ENCODE results near the gene VDAC1.
A peak's percentile ranks its signal among the peaks of the same experiment; 100 is the strongest.

The VDAC1 gene

DNA sequence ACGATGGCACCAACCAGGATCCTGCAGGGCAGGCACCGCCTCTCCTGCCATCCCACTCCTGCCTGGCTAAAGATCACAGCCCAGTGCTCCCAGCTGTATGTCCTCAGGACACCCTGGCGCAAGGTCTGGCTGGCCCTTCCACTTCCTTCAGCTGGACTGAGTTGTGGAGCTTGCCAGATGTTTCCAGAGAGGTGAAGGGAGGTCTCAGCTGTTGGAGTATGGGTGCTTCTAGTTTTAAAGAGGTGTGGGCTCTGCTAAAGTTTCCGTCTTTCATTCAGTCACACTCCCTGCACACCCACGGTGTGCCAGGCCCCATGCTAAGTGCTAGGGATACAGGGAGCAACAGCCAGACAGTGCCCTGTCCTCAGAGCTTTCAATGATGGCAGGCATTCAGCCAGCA is 70.5 kb downstream of the VDAC1 start:
- H3K4me3 ChIP-seq (ENCODE audit: low read length), result no peak overlapping the region
- TF ChIP-seq, protein P1, sequence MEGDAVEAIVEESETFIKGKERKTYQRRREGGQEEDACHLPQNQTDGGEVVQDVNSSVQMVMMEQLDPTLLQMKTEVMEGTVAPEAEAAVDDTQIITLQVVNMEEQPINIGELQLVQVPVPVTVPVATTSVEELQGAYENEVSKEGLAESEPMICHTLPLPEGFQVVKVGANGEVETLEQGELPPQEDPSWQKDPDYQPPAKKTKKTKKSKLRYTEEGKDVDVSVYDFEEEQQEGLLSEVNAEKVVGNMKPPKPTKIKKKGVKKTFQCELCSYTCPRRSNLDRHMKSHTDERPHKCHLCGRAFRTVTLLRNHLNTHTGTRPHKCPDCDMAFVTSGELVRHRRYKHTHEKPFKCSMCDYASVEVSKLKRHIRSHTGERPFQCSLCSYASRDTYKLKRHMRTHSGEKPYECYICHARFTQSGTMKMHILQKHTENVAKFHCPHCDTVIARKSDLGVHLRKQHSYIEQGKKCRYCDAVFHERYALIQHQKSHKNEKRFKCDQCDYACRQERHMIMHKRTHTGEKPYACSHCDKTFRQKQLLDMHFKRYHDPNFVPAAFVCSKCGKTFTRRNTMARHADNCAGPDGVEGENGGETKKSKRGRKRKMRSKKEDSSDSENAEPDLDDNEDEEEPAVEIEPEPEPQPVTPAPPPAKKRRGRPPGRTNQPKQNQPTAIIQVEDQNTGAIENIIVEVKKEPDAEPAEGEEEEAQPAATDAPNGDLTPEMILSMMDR (conservative IDR thresholded peaks at IDR 0.05; ENCODE audit: low read length), result no peak
- no peak for DNase-seq (ENCODE audit: low read depth)

DNA sequence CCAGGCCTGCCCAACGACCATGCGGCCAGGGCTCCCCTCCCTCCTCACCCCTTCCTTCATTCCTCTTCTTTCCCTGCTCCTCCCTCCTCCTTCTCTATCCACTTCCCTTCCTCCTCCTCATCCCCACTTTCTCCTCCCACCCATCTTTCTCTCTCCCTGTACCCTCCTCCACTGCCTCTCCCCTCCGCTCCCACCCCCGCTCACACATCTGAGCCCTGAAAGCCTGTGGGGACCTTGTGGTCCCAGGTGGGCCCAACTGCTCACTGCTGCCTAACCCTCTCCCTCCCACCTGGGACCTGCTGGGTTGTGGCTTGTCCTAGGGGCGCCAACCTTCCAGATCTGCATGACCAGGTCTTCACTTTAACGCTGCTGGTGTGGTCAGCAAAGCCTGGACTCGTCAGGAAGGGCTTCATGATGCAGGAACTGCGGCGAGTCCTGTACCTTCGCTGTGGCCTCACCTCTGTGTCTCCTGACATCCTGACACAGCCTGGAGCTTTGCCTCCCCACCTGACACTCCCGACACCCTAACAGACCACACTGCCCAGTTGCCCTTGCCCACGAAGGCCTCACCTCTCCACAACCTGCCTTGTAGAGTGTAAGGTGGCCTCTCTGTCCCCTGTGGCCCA is 71.0 kb downstream of the VDAC1 start:
- H3K4me3 ChIP-seq (ENCODE audit: low read length), result no peak overlapping the region
- DNase-seq (ENCODE audit: low read depth), result no peak
- TF ChIP-seq, protein P1 (conservative IDR thresholded peaks at IDR 0.05; ENCODE audit: low read length), result no peak

DNA sequence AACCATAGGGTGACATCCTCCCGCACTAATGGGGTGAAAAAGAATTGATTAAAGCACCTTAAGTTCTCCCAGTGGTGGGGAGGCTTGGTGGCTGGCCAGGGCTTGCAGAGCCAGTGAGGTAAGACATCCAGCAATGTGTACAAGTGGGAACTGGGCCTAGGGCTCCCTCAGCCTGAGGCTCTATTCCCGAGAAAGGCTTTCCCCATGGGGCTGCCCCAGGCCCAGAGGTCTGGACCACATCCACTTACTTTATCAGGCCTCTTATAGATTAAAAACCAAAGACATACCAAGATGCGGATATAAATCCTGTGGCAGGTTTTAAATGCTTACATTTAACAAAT is 71.6 kb downstream of the VDAC1 start:
- TF ChIP-seq, protein P1 (conservative IDR thresholded peaks at IDR 0.05; ENCODE audit: low read length), result no peak
- no peak overlapping the region for H3K4me3 ChIP-seq (ENCODE audit: low read length)
- no peak for DNase-seq (ENCODE audit: low read depth)

DNA sequence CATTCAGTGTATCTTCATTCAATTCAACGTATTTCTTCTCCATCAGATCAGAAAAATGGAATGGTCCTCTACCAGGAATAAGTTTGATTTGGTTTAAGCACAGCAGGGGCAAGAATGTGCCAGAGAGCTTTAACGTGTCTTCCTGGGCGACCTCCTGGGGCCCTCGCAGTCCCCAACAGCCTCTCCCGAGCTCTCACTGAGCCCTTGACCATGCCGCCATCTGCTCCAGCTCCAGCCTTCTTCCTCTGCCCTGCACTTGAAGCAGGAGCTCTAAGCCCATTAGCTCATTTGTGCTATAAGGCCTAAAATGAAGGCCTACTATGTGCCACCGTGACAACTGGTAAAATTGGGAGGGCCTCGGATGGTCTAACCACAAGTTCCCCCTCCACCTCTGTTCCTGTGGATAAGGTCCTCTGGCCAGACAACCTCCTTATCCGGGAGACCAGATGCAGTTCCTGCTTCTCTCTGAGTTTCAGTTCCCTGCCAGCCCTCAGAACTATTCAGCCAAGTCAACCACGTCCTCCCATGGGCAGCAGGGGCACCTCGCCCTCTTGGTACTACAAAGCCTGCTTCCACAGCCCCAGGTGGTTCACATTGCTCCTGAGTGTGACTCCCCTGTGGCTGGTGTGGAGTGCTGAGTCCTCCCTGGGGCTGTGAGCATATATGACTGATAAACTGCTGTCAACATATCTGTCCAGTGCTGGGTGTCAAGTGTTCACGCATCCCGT is 72.2 kb downstream of the VDAC1 start:
- no peak overlapping the region for H3K4me3 ChIP-seq (ENCODE audit: low read length)
- TF ChIP-seq, protein P1 (conservative IDR thresholded peaks at IDR 0.05; ENCODE audit: low read length), result no peak
- no peak for DNase-seq (ENCODE audit: low read depth)

DNA sequence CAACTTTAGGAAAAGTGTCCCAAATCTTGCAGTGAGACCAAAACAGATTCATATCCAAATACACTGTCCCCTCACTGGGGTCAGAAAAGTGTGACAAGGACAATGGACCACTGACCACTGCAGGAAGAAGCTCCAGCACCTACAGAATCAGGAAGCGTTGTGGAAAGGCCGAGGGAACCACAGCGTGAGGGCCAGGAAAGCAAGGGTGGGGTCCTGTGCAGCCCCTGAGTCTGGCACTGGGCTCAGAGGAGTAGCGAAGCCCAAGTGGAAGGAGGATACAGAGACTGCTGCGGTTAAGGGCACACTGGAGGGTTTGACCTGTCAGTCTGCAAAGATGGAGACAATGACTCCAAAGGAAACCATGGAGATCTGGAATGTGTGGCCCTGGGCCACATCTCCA is 73.2 kb downstream of the VDAC1 start:
- H3K4me3 ChIP-seq (ENCODE audit: low read length), result no peak overlapping the region
- TF ChIP-seq, protein P1 (conservative IDR thresholded peaks at IDR 0.05; ENCODE audit: low read length), result no peak

DNA sequence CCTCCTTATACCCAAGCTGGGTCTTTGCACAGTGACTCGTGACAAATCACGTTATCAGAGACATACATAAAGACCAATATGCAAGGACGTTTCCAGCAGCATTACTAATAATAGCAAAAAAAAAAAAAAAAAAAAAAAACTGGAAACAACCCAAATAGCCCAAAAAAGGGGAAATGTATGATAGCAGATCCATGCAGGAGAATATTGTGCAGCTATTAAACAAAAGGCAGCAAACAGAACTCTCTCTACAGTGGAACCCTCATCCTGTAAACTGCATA is 74.0 kb downstream of the VDAC1 start:
- TF ChIP-seq, protein P1 (conservative IDR thresholded peaks at IDR 0.05; ENCODE audit: low read length), result no peak
- DNase-seq (ENCODE audit: low read depth), result no peak
- H3K4me3 ChIP-seq (ENCODE audit: low read length), result no peak overlapping the region

More for the DNA sequence above, 73.2 kb downstream of the VDAC1 start:
- DNase-seq (ENCODE audit: low read depth), result no peak

DNA sequence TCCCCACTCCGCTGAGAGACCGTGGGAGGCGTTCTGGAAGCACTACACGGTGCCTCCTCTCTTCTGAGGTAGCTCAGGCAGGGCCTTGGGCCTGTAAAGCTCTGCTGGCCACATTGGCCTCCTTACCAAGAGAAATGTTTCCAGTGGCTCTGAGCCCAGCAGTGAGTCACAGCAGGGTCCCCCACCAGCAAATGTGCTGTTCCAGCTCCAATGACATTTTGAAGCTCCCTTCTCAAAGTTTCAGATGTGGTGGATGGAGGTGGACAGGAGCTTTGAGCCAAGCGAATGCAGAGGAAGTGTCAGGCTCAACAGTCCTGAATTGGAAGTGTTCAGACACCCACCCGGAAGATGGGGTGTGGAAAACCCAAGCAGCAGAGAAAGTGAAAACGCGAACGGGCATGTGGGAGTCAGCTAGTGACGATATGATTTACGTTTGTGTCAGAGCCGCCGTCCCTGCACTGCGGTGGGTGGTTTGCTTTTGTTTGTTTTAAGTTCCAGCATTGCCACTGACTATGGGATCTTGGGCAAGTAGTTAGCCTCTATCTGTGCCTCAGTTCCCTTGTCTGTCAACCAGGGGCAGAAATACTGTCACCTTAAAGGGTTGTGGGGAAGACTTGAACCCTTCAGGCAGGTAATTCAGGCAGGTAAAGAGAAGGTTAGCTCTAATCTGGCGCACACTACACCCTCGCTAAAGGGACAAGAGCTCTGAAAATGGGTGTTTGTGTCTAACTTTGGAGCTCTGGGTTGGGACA is 74.5 kb downstream of the VDAC1 start:
- TF ChIP-seq, protein P1 (conservative IDR thresholded peaks at IDR 0.05; ENCODE audit: low read length), result no peak
- DNase-seq (ENCODE audit: low read depth), result peak; percentile 59

More for the DNA sequence above, 74.5 kb downstream of the VDAC1 start:
- H3K4me3 ChIP-seq (ENCODE audit: low read length), result no peak overlapping the region
